Mammary epithelial cell (primary cell): ENCODE data around the gene OTUD7B.

Experiments
- EZH2 ChIP-seq: IDR thresholded peaks from 2 replicates; pipeline ENCODE4 v1.6.1; 2012; ENCODE audit warnings: low read length, inconsistent platforms, borderline replicate concordance
- TF ChIP-seq, protein P1 (sequence below), 2 donors: IDR thresholded peaks in 1 of 2; conservative IDR thresholded peaks in 1 of 2; 2 replicates each; pipeline ENCODE4 v1.5.1; 2011 to 2012; ENCODE audit warnings: inconsistent platforms in 2 of 2, low read length in 2 of 2, mild to moderate bottlenecking in 2 of 2, control low read depth in 1 of 2, low read depth in 1 of 2; ENCODE audit not compliant: insufficient read depth in 1 of 2; ENCODE audit errors: extremely low read depth in 1 of 2

DNA sequence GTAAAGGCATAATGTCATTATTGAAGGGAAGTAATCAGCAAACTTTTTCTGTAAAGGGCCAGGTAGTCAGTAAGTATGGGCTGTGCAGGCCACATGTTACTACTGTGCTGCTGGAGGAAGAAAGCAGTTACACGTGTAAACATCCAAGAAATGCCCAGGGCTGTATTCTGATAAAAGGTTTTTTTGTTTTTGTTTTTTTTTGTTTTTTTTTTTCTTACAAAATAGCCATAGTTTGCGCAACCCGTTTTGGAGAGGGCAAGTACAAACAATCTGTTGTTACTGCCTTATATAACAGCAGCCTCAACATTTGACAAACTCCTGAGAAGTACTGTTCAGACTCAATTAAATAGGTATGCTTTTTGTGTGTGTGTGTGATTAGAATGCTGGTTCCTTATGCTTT lies 47.2 kb downstream of the OTUD7B start:
- TF ChIP-seq, protein P1, sequence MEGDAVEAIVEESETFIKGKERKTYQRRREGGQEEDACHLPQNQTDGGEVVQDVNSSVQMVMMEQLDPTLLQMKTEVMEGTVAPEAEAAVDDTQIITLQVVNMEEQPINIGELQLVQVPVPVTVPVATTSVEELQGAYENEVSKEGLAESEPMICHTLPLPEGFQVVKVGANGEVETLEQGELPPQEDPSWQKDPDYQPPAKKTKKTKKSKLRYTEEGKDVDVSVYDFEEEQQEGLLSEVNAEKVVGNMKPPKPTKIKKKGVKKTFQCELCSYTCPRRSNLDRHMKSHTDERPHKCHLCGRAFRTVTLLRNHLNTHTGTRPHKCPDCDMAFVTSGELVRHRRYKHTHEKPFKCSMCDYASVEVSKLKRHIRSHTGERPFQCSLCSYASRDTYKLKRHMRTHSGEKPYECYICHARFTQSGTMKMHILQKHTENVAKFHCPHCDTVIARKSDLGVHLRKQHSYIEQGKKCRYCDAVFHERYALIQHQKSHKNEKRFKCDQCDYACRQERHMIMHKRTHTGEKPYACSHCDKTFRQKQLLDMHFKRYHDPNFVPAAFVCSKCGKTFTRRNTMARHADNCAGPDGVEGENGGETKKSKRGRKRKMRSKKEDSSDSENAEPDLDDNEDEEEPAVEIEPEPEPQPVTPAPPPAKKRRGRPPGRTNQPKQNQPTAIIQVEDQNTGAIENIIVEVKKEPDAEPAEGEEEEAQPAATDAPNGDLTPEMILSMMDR (conservative IDR thresholded peaks at IDR 0.05 in 1 of 2, IDR thresholded peaks at IDR 0.05 in 1 of 2; ENCODE audit: extremely low read depth in 1 of 2, insufficient read depth in 1 of 2, low read depth in 1 of 2, low read length in 2 of 2), result no peak
- TF ChIP-seq EZH2, result no peak
